SIG-M5 (cell line): ENCODE measurements around the gene NFIA.

Experiments
- DNase-seq: peaks from one replicate; lab custom pipeline; 2025; lab: John Stamatoyannopoulos, UW

The NFIA gene

DNA sequence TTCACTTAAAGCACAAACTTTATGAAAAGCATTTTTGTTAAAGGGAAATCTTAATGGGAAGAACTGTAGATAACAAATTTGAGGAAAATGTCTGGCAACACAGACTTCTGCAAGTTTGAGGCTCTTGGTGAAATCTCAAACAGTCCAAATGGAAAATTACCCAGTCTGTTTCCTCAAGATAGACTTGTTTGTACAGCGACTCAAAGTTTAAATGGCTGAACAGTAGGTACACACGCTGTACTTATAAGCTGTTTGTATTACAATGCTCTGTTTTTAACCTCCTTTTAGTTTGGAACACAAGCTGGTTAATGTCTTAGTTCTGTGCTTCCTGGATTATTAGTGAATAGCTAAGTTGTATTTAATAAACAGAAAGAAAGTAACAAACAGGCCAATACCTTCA is 217.1 kb downstream of the NFIA start:
- no peak for DNase-seq

DNA sequence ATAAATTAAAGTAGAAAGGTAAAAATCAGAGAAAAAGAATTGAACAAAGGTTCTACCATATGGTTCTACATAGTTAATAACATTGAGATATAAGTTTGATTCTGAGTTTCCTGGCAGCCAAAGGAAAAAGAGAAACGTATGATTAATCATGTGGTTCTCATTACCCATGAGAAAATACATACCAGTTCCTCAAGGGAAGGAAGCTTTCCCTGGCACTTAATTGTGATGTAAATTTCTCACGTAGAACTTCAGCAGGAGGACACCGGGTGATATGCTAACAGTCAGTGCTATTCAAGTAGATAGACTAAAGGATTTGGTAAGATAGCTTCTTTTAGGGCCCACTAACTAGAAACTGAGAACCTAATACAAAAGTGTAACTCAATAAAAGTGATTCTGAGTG is 218.5 kb downstream of the NFIA start:
- no peak for DNase-seq

DNA sequence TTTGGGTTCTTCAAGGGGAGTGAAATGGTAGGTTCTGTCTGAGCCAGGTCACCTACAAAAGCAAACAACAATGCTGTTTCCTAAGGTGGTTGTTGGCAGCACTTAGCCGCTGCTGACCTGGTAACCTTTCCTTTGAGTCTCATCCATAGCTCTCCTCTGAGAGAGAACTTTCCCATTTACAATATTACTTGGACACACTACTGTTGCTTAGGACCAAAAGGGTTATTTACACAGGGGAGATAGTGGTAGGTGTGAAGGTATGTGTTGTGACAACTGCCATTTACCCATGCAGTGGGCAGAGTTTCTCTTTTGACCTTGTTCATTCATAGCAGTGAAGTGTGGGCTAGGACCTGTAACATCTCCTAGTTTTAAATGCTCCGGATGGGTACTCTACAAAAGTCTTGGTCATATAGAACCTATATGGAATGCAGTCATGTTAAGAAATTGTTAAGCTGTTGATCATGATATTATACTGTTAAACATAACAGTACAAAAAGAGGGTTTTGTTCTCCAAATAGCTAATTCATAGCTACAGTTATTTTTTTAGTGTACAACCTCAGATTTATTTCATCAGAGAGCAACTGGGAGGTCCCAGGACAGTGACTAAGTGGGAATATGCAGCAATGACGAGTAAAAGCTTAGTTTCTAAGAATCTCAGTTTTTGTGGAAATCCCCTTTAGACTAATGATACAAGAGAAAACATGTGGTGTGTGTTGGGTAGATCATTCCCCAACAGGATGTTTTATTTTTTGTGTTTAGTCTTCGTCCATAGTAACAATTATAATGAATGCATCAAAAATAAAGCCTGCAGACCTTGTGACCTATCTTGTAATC is 219.7 kb downstream of the NFIA start:
- DNase-seq = no peak

DNA sequence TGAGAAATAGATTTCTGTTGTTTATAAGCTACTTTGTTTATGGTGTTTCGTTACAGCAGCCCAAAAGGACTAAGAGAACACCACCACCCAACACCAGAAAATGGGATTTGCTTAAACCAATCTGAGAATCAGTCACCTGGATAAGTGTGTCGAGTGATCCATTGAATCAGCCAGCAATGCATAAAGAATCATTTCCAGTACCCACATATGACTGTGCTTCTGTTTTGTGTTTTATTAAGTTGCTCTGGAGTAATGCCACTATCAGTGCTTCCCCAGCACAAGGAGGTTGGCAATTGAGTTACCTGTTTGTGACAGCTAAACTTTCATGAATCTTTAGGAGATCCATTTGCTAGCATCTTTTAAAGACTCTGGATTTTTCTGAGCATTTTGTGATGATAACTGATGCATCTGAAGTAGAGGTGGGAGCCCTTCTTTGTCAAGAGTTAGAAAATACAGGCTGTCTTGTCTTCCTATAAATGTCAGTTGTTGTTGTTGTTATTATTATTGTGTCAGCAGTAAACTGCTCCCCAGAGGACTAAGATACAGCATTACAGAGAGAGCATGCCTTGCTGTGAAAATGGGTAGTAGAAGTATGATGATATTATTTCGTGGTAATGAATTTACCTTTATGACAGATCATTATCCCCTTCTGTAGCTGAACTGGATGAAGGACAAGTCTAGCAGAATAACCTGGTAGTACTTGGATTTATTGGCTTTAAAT is 225.2 kb downstream of the NFIA start:
- no peak for DNase-seq

DNA sequence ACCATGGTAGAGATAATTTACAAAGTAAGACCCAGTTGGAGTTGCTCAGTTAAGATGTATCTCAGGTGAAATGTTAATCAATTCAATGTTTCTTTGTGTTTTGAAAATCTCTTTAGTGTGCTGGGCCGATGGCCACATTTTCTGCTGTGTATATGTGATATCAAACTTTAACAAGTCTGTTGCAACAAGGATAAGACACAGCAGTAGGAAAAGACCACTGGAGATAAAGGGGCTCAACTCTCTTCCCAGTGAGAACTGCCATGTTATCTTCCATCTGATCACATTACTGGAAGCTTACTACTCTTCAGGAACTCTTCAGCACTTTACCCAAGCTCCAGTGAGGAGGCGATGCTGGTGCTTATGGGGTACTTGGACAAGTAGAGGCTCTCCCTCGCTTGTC is 227.7 kb downstream of the NFIA start:
- no peak for DNase-seq

DNA sequence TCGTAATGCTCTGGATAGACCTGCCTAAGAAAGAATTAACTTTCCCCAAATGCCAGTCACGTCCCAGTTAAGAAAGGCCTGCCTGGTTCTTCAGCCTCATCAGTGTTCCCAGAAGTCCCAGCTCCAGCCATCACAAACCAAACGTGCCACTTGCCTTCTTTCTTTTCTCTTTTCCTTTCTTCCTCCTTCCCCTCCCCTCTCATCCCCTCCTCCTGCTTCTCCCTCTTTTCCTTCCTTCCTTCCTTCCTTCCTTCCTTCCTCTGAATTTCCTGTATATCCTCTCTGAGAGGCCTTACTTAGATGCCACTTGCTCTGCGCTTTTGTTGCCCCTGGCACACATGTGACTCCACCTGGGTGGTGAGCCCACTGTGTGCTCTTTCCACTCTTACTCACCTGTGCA is 228.2 kb downstream of the NFIA start:
- no peak for DNase-seq

DNA sequence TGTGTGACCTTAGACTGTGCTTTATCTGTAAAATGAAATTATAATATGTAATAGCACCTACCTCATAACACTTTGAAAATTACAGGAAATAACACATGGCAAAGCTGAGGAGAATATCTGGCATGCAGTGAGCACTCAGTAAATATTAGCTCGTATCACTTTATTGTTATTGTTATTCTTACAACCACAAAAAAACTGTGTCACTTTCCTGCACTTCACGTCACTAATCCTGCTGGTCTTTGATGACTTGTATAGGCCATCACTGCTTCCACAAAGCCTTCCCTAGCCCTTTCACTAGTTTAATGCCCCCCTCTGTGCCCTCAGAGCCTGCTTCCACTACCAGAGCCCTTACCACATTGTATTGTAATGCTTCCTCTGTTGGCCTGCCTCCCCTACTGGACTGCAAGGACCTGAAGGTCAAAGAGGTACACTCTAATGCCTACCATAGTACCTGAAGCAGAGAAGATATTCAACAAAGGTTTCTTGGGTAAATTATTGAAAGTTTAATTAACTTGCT is 231.6 kb downstream of the NFIA start:
- DNase-seq = no peak

DNA sequence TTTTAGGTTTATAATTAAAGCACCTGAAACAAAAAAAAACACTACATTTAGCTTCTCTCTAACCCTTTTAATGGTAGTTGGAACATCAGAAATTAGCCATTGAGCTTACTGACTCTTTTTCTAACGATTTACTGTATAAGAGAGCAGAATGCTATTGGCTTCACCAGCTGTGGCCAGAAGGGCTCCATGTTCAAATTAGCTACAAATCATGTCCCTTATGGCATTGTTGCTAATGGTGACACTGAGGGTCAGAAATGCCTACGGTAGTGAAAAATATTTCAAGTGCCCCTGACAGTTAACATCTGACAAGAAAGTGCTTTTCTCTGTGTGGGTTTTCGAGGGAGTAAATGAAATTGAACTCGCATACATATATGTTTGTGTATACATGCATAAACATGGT is 232.7 kb downstream of the NFIA start:
- no peak for DNase-seq

DNA sequence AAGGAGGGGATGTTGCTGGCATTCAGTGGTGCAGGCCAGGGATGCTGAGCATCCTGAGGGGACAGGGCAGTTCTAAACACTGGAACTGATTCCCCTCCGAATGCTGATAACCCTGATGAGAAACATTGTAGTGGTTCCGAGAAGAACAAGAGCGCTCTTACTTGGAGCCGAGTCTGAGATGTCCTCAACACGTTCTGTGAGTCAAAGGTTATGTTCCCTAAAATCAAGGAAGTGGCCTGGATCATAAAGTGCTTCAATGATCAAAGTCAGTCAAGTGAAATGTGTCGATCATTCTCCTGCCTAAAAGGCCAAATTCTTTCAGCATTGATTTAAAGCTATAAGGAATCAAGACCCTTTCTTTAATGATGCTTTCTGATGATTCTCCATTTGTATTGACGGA is 234.1 kb downstream of the NFIA start:
- no peak for DNase-seq

DNA sequence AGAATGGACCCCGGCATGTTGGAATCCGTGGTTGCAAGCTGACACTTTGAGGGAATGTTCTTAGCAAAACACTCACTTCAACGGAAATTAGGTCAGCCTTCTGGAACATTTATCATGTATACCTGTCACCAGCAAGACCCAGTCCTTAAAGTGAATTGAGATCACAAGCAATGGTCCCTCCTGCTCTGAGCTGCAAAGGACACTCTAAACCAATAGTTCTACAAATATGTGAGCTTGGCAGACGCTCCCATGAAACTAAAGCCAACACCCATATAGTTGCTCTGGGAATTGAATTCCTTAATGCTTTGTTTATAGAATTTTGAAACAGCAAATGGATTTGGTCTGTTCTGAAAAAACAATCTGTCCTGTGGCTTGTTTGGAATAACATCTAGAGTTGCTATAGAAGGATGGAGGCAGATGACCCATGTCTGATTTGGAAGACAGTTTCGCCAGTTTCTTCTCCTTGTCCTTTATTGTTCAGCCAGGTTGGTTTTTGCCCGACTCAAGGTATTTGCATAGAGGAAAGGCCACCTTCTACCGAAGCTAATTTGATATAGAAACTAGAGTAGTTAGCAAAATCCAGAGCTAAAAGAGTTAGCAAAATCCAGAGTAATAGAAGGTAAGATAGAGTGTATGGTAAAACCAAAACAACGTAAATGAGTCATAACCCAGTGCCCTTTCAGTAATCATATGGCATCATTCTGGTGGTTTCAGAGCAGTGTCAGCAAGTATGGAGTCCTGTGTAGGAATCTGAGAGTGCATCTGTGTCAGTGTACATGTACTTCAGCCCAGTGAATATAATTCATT is 236.2 kb downstream of the NFIA start:
- no peak for DNase-seq

DNA sequence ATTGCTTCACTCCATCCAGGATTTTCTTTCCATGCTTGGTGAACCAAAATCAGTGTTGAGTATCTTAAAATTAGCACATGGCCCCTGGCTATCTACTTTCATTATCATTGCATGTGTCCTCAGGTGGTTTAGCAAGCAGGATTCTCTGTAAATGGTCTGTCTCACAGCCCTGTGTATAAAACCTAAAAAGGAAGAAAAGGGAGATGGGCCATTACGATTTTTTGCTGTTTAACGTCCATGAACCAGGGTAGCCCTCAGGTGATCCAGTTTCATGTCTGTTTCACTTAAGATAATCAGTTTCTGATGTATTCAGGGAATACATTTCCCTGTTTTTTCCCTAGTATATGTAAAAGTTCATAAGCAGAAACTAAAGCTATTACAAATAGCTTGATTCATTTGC is 238.2 kb downstream of the NFIA start:
- no peak for DNase-seq

DNA sequence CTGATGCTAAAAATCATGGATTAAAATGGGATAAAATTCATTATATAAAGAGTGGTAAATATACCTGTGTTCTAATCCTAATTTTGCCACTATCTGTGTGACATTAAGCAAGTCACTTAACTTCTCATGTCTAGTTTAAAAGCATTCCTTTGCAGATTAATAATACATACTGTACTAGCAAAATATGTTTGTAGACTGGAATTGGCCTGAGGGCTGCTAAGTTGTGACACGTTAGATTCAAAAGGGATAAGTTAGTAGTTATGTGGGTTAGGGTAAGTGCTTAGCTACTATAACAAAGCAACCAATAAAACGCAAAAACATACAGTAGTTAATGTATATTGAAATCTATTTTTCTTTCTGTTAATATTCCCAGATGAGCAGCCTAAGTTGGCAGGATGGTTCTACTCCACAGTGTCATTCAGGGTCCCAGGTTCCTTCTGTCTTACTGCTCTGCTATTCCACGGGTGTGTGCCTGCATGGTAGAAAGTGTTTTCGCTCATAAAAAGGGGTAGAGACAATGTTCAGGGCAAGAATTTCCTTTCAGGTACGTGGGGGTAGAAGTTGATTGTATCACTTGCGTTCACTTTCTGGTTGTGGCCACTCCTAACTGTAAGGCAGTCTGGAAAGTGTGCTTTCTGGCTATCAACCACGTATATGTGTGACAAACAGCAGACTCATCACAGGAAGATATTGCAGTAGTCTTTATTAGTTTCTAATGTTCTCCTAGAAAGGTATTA is 239.8 kb downstream of the NFIA start:
- DNase-seq = no peak

DNA sequence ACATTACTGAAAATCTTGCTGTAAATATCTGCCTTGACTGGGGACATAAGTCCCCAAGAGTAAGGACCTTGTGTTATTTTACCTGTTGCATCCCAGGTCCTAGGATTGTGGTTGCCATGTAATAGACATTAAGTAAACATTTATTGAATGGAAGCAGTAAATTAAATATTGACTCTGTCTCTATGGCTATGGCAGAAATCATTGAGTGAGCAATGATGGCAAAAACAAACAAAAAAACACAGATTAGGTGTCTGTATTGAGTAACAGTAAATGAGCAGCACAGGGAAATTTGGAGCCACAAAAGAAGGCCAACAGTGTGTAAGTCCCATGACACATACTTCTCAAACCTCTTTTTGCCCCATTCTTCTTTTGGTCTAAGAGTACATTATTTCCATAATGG is 240.4 kb downstream of the NFIA start:
- no peak for DNase-seq

DNA sequence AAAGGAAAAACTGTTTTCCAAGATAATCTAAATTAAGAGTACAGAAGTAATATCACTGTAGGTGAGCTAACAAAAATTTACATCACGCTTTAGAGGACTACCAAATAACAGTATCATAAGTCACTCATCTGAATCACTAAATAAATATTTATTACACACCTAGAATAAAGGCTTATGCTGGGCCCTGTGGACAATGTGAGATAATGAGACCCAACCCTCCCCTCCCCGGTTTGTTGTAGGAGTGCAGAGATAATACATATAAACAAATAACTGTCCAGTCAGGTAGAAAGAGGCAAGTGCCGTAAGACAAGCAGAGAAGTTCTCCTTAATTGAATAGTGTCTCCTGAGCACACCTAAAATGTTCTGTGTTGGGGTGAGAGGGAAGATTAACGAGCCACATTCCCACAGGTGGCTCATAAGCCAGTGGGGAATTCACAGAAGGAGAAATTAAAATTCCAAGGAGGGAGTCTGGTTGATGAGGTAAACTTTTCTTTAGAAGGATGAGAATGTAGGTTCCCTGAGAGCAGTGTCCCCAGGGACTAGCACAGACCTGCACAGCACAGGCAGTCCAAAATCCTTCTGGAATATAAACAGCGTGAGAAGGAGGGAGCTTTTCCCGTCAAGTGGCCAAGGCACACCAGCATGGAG is 241.4 kb downstream of the NFIA start:
- no peak for DNase-seq

DNA sequence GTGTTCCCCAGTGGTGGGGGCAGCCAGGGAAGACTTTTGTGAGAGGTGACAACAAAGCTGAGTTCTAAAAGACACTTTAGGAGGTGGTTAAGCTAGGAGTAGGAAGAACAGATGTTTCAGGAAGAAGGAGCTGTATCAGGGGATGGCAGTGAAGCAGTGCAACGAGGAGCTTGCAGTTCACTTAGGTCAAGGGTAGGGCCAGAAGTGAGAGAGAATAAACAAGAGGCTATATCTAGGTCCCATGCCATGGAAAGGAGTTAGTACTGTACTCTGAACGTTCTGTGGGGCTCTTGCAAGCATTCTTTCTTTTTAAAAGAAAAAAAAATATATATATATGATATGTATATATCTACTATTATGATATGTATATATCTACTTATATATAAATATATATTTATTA is 244.4 kb downstream of the NFIA start:
- no peak for DNase-seq

DNA sequence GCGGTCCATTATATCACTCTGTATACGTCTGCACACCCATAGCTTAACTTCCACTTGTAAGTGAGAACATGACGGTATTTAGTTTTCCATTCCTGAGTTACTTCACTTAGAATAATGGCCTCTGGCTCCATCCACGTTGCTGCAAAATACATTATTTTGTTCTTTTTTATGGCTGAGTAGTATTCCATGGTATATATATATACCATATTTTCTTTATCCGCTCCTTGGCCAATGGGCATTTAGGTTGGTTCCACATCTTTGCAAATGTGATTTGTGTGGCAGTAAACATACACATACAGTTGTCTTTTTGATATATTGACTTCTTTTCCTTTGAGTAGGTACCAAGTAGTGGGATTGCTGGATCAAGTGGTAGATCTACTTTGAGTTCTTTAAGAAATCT is 245.1 kb downstream of the NFIA start:
- no peak for DNase-seq

DNA sequence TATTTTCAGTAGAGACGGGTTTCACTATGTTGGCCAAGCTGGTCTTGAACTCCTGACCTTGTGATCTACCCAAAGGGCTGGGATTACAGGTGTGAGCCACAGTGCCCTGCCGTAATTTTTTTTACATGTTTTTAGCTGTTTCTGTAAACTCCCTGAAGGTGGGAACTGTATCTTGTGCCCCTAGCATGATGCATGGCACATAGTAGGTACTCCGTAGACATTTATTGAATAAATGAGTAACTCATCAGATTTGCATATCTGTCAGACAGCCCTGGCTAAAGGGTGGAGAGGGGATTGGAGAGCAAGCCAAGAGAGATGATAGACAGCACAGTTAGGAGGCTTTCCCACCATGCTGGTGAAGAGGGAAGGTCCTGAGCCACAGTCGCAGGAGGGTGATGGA is 247.2 kb downstream of the NFIA start:
- no peak for DNase-seq

DNA sequence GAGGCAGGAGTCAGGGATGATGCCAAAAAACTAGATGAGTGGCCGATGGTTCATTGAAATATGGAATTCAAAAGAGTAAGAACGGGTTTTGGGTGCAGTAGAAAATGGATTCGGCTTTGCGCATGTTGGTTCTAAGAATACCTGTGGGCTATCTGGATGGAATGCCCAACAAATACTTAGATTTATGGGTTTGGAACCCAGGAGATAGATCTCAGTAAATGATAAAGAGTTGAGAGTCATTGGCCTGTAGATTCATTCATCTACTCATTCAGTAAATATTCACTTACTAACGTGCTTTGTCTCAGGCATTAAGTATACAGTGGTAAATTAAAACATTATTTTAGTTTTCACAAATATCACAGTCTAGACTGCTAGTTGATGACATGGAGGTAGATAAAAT is 247.7 kb downstream of the NFIA start:
- DNase-seq = no peak

DNA sequence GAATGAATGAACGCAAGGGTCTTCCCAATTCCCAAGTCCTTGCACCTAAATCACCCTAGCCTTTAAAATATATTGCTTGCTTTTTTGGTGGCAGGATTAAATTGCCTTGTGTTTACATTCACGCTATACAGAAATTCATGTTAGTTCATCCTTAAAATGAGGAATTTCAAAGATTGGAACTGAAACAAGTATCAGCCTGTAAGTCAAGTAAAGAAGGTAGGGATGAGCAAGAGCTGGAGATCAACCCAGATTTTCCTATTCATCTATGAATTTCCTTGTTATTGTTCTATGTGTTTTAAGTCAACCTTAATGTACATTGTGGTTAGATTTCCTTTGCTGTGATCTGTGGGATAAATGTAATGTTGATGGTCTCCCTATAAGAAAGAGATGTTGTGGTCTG is 248.2 kb downstream of the NFIA start:
- no peak for DNase-seq

DNA sequence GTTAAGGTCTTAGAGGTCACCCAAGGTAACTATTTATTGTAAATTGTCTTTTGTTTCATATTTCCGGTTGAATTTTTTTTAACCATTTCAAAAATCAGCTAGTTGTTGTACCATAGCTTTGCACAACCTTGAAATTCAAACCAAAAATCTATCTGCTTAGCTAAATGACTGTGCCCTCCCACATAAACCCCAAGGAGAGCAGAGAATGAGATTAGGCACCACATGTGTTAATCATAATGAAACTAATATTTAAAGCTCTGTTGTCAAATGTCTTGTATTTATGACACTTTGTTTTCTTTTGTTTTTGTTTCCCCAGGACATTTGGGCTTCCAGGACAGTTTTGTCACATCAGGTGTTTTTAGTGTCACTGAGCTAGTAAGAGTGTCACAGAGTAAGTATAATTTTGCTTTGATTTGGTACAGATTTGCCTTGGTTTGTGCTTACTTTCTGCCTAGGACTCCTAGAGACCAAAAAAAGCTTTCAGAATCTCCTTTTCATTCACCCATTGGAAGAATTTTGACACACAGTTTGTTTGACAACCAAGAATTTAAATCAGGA is 249.9 kb downstream of the NFIA start:
- no peak for DNase-seq

DNA sequence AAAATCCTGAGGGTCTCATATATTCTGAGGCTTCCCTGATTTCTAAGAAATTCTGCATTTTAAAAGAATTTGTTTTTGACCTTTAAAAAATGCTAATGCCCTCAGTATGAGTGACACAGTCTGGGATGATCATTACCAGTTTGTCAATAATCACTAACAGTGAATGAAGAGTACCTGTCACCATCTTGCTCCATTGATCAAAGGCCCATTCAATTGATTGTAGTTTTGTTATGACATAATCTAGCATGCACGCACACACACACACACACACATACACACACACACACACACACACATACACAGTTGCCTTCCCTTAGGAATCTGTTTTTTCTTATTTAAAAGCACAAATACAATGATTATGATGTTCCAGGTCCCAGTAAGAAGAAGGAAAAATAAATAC is 250.4 kb downstream of the NFIA start:
- DNase-seq = no peak
